HG03159 (cell line): ENCODE results near the gene PPFIA4.

Source experiments
- ATAC-seq: cut with Tn5 transposase; IDR thresholded peaks from one replicate; pipeline ENCODE4 v1.9.1; 2021; ENCODE audit warnings: mild to moderate bottlenecking, moderate library complexity; ENCODE audit not compliant: unreplicated experiment

Gene PPFIA4

GRCh38 chr1:203056012-203056411 lies 29.7 kb downstream of the PPFIA4 start:
- no peak for ATAC-seq

GRCh38 chr1:203056516-203056915 lies 30.2 kb downstream of the PPFIA4 start:
- ATAC-seq, result no peak

- ATAC-seq, result no peak
Observed at GRCh38 chr1:203057911-203058675, 31.8 kb downstream of the PPFIA4 start.

GRCh38 chr1:203058676-203058935 lies 32.3 kb downstream of the PPFIA4 start:
- no peak for ATAC-seq

- ATAC-seq, result no peak
Observed at GRCh38 chr1:203059485-203059884, 33.2 kb downstream of the PPFIA4 start.

- no peak for ATAC-seq
Observed at GRCh38 chr1:203060115-203060514, 33.8 kb downstream of the PPFIA4 start.

GRCh38 chr1:203063287-203063686 lies 37.0 kb downstream of the PPFIA4 start:
- ATAC-seq, result no peak

- ATAC-seq, result no peak
Observed at GRCh38 chr1:203065191-203065590, 38.9 kb downstream of the PPFIA4 start.

GRCh38 chr1:203065986-203066385 lies 39.7 kb downstream of the PPFIA4 start:
- ATAC-seq, result no peak

GRCh38 chr1:203066965-203067364 lies 40.7 kb downstream of the PPFIA4 start:
- ATAC-seq, result no peak

- ATAC-seq, result no peak
Observed at GRCh38 chr1:203069030-203069747, 42.9 kb downstream of the PPFIA4 start.

- ATAC-seq, result no peak
Observed at GRCh38 chr1:203072002-203072602, 45.8 kb downstream of the PPFIA4 start.

- ATAC-seq, result no peak
Observed at GRCh38 chr1:203072911-203073310, 46.6 kb downstream of the PPFIA4 start.

- ATAC-seq, result no peak
Observed at GRCh38 chr1:203073469-203073868, 47.2 kb downstream of the PPFIA4 start.

- ATAC-seq, result no peak
Observed at GRCh38 chr1:203074610-203075009, 48.3 kb downstream of the PPFIA4 start.

- ATAC-seq, result no peak
Observed at GRCh38 chr1:203075236-203076030, 49.1 kb downstream of the PPFIA4 start.

GRCh38 chr1:203076031-203076511 lies 49.8 kb downstream of the PPFIA4 start:
- ATAC-seq, result no peak

GRCh38 chr1:203077367-203077766 lies 51.1 kb downstream of the PPFIA4 start:
- no peak for ATAC-seq

GRCh38 chr1:203077956-203078355 lies 51.7 kb downstream of the PPFIA4 start:
- ATAC-seq, result no peak

GRCh38 chr1:203078478-203078877 lies 52.2 kb downstream of the PPFIA4 start:
- ATAC-seq, result no peak

GRCh38 chr1:203080456-203080855 lies 54.2 kb downstream of the PPFIA4 start:
- ATAC-seq, result no peak
